VCaP (cell line): ENCODE data around the gene INTS14.

ENCODE experiments used
- H3K27ac ChIP-seq: fragments of 450-650 bp; 2 replicates; pipeline ENCODE4 v1.5.1; 2017
- TF ChIP-seq, protein P1 (sequence below): fragments of 450-650 bp; conservative IDR thresholded peaks from 2 replicates; pipeline ENCODE4 v1.5.1; 2017; ENCODE audit warnings: mild to moderate bottlenecking, moderate library complexity

INTS14 gene

DNA sequence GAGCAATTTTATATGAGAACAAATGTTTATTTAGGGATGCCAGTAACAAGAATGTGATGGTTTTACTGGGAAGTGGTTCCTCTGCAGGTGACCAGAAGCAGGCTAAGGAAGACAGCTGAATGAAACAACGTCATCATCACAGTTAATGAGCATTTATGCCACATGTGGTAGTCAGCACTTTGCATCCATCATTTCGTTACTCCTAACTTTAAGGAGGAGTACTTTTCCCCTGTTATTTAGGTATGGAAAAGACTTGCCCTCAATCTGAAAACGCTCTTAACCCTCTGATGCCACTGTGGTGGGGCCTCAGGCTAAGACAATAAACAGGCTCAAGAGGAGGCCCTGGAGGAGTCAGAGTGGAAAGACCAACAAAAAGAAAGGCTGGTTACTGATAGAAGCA lies 31.2 kb downstream of the INTS14 start:
- H3K27ac ChIP-seq, result no peak overlapping the region
- TF ChIP-seq, protein P1, sequence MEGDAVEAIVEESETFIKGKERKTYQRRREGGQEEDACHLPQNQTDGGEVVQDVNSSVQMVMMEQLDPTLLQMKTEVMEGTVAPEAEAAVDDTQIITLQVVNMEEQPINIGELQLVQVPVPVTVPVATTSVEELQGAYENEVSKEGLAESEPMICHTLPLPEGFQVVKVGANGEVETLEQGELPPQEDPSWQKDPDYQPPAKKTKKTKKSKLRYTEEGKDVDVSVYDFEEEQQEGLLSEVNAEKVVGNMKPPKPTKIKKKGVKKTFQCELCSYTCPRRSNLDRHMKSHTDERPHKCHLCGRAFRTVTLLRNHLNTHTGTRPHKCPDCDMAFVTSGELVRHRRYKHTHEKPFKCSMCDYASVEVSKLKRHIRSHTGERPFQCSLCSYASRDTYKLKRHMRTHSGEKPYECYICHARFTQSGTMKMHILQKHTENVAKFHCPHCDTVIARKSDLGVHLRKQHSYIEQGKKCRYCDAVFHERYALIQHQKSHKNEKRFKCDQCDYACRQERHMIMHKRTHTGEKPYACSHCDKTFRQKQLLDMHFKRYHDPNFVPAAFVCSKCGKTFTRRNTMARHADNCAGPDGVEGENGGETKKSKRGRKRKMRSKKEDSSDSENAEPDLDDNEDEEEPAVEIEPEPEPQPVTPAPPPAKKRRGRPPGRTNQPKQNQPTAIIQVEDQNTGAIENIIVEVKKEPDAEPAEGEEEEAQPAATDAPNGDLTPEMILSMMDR, result no peak

DNA sequence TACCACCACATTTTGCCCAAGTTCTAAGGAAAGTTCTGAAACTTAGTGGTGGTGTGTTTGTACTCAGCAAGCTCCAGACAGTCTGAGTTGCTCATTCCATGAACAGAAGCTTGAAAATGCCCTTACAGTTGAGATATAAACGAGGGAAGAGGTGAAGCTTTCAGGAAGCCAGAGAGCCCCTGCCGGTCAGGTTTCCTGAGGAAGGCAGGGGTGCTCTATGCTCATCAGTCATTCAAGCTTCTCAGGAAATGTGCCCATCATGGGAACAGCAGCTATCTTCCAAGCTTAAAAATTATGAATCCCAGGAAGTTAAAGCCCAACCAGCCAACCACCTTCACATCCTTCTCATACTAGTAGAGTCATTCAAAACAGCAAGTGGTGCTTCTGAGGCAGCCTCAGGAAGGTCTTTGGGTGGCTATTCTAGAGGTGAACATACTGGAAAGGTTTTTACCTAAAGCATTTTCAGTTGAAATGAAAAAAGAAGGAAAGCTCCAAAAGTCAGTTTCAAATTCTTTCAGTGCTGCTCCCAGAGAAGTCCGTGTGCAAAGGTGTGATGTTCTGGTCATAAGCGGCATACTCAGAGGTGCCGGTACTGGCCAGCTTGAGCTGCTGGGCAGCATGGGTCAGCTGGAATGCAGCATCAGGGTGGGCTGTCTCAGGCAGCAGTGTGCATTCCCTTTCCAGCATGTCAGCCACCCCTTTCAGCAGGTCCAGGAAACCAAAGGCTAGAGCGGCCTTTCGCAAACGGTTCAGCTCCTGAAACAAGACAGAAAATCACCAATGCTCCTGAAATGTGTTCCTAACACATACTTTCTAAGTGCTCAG lies 31.8 kb downstream of the INTS14 start:
- TF ChIP-seq, protein P1, result no peak
- H3K27ac ChIP-seq, result 0 out of 2 replicates have a peak overlapping the region, but pooled peaks have one; percentile 4

DNA sequence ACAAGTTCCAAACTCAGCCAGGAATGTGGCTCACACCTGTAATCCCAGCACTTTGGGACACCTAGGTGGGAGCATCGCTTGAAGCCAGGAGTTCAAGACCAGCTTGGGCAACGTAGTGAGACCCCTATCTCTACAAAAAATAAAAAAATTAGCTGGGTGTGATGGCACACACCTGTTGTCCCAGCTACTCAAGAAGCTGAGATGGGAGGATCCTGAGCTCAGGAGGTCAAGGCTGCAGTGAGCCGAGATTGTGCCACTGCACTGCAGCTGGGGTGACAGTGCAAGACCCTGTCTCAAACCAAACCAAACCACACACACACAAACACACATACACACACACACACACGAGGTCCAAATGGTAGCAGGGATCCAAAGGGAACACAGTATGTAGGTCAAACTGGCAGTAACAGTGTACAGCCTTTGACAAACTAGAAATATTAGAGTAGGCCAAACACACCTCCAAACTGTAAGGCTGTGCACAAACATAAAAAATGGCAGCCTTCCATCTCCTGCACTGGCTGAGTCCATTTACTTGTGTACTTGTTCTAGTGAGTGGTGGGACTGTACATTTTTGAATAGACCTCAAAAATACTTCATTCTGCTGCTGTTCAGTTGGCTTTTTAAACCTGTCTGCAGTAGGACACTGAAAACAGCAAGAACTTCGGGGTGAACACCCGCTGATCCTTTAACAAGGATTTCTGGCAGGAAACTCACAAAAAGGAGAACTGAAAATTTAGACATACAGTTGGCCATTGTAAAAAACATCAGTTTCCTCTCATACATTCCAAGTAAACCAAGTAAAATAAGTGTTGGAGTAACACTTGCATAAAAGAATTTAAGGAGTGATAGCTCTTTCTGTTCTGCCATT lies 33.6 kb downstream of the INTS14 start:
- H3K27ac ChIP-seq, result no peak overlapping the region
- TF ChIP-seq, protein P1, result no peak

DNA sequence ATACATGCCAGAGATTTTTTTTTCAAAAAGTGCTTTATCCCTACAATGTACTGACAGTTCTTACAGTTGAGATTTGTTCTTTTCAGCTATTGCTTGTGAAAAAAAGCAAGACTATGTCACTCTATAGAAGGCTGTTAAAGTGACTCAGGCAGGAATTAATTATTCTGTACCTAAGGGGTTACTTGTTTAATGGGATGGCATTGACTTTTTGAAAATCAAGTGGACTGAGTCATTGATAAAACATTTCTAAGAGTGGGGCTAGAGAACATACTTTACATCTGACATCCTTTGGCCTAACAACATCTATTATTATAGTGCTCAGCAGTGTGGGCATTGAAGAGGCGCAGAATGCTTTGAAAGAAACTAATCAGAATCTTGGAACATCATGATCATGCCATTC lies 34.3 kb downstream of the INTS14 start:
- no peak overlapping the region for H3K27ac ChIP-seq
- TF ChIP-seq, protein P1, result no peak

DNA sequence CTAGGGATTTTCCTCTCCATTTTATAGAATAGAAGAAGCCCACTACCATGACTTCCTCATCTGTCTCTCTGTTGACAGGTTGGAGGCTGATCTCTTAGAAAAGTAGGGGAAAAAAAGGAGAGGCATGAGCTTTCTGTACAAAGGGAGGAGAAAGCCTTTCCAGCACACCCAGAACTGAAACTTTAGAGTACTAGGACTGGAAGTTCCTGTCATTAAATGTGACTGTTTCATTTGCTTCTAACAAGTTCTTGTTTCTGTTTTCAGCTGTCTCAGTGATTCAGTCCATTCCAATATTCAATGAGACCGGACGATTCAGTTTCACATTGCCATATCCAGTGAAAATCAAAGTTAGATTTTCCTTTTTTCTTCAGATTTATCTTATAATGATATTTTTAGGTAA lies 39.0 kb downstream of the INTS14 start:
- TF ChIP-seq, protein P1, result no peak
- H3K27ac ChIP-seq, result no peak overlapping the region

DNA sequence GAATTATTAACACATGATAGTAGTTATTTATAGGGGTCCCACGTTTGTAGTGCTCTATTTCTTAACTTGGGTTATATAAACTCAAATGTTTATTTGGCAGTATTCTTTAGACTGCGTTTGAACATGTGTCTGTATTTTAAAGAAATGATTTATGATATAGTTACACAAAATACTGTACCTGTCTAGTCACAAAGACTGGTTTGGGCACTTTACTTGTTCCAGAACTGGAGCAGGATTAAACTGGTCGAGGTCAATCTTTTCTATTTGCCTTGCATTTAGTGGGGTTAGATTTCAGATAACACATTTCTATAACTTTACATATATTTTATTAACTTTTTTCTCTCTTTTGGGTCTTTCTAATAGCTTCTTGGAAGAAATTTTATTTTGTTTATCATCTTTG lies 41.2 kb downstream of the INTS14 start:
- TF ChIP-seq, protein P1, result no peak
- H3K27ac ChIP-seq, result peak overlapping the region; percentile 67

DNA sequence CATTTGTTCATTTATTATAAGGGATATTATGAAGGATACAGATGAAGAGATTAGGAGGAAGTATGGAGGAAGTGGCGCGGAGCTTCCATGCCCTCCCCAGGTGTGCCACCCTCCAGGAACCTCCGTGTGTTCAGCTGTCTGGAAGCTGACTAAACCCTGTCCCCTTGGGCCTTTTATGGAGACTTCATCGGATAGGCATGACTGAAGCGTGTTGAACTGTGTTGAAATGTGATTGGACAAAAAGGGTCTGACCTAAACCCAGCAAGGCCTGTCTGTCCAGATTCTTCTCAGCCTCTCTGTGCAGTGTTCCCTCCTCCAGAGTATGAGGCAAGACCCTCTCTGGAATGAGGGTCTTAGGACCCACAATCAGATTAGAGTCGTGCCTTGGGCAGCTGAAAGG lies 49.0 kb downstream of the INTS14 start:
- no peak overlapping the region for H3K27ac ChIP-seq
- TF ChIP-seq, protein P1, result no peak
